HepG2 (cell line): Measurements from ENCODE around the gene BPIFA2. TPM values are rescaled to one million over a fixed set of nuclear protein-coding genes. Genes with fewer than 3 reads are reported as not detected.

ENCODE experiments used
- AGO1 ChIP-seq: fragments of 200-400 bp; formaldehyde crosslinking; IDR thresholded peaks from 2 replicates; pipeline ENCODE4 v1.6.1; 2017; ENCODE audit warnings: mild to moderate bottlenecking, low read depth, low read length, moderate library complexity; ENCODE audit not compliant: poor library complexity, severe bottlenecking
- CBFB ChIP-seq: sonication (generic); formaldehyde crosslinking; IDR thresholded peaks from 2 replicates; pipeline ENCODE4 v1.4.0; 2020; ENCODE audit warnings: missing genetic modification reagents
- CBX2 ChIP-seq, 2 experiments: fragments of 200-600 bp in 1 of 2; sonication (generic); formaldehyde crosslinking in 1 of 2; IDR thresholded peaks; 2 replicates each; pipeline versions ENCODE4 v1.7.0 to v1.8.1; 2018 to 2022; ENCODE audit warnings: low read depth in 2 of 2, low read length in 1 of 2, mild to moderate bottlenecking in 1 of 2, missing genetic modification reagents in 1 of 2
- ERF ChIP-seq: IDR thresholded peaks from 2 replicates; pipeline ENCODE4 v1.6.1; 2018; ENCODE audit warnings: missing biosample characterization, missing genetic modification reagents
- GABPB1 ChIP-seq: IDR thresholded peaks from 2 replicates; pipeline ENCODE4 v1.6.1; 2016; ENCODE audit warnings: mild to moderate bottlenecking, missing genetic modification reagents, moderate library complexity, missing compliant biosample characterization
- GPN1 ChIP-seq: sonication (generic); formaldehyde crosslinking; IDR thresholded peaks from 2 replicates; pipeline ENCODE4 v1.5.1; 2020; ENCODE audit warnings: missing genetic modification reagents, borderline replicate concordance
- HNF4A ChIP-seq: sonication (generic); formaldehyde crosslinking; IDR thresholded peaks from 2 replicates; pipeline ENCODE4 v1.4.0; 2020; ENCODE audit warnings: missing genetic modification reagents
- MEIS2 ChIP-seq: sonication (generic); formaldehyde crosslinking; IDR thresholded peaks from 2 replicates; pipeline ENCODE4 v1.9.0; 2021; ENCODE audit warnings: mild to moderate bottlenecking, missing genetic modification reagents
- MLLT10 ChIP-seq: sonication (generic); formaldehyde crosslinking; IDR thresholded peaks from 2 replicates; pipeline ENCODE4 v1.4.0; 2020; ENCODE audit warnings: missing genetic modification reagents
- MXD4 ChIP-seq: IDR thresholded peaks from 2 replicates; pipeline ENCODE4 v1.6.1; 2016; ENCODE audit warnings: mild to moderate bottlenecking, missing biosample characterization, missing genetic modification reagents
- NR2C2 ChIP-seq: sonication (generic); formaldehyde crosslinking; IDR thresholded peaks from 2 replicates; pipeline ENCODE4 v1.4.0; 2020; ENCODE audit warnings: missing genetic modification reagents, mild to moderate bottlenecking, moderate library complexity, borderline replicate concordance
- PAX8 ChIP-seq: sonication (generic); formaldehyde crosslinking; IDR thresholded peaks from 2 replicates; pipeline ENCODE4 v1.8.0; 2022; ENCODE audit warnings: mild to moderate bottlenecking, missing genetic modification reagents, borderline replicate concordance
- PTBP1 ChIP-seq: fragments of 200-400 bp; formaldehyde crosslinking; IDR thresholded peaks from 2 replicates; pipeline ENCODE4 v1.6.1; 2018; ENCODE audit warnings: low read length, low read depth; ENCODE audit not compliant: poor library complexity, severe bottlenecking
- RARA ChIP-seq: IDR thresholded peaks from 2 replicates; pipeline ENCODE4 v1.6.1; 2016; ENCODE audit warnings: missing genetic modification reagents, missing compliant biosample characterization
- RNF2 ChIP-seq: fragments of 450-650 bp; conservative IDR thresholded peaks from 2 replicates; pipeline ENCODE4 v1.6.1; 2016; ENCODE audit warnings: low read depth
- SMAD3 ChIP-seq: sonication (generic); formaldehyde crosslinking; IDR thresholded peaks from 2 replicates; pipeline ENCODE4 v1.4.0; 2020; ENCODE audit warnings: missing genetic modification reagents
- SRY ChIP-seq: sonication (generic); formaldehyde crosslinking; IDR thresholded peaks from 2 replicates; pipeline ENCODE4 v1.8.0; 2022; ENCODE audit warnings: mild to moderate bottlenecking, missing genetic modification reagents
- TFE3 ChIP-seq: IDR thresholded peaks from 2 replicates; pipeline ENCODE4 v1.6.1; 2016
- ZBTB25 ChIP-seq: IDR thresholded peaks from 2 replicates; pipeline ENCODE4 v1.6.1; 2018; ENCODE audit warnings: missing genetic modification reagents
- ZBTB8A ChIP-seq: sonication (generic); formaldehyde crosslinking; IDR thresholded peaks from 2 replicates; pipeline ENCODE4 v1.4.0; 2020; ENCODE audit warnings: mild to moderate bottlenecking, low read depth, missing genetic modification reagents, borderline replicate concordance
- ZNF121 ChIP-seq: sonication (generic); formaldehyde crosslinking; IDR thresholded peaks from 2 replicates; pipeline ENCODE4 v1.5.0; 2020; ENCODE audit warnings: mild to moderate bottlenecking, missing genetic modification reagents
- ZNF232 ChIP-seq: sonication (generic); formaldehyde crosslinking; IDR thresholded peaks from 2 replicates; pipeline ENCODE4 v1.4.0; 2020; ENCODE audit warnings: missing genetic modification reagents, borderline replicate concordance
- ZNF260 ChIP-seq: sonication (generic); formaldehyde crosslinking; IDR thresholded peaks from 2 replicates; pipeline ENCODE4 v1.4.0; 2020; ENCODE audit warnings: missing genetic modification reagents, low read depth, mild to moderate bottlenecking, borderline replicate concordance
- ZNF362 ChIP-seq: sonication (generic); formaldehyde crosslinking; IDR thresholded peaks from 2 replicates; pipeline ENCODE4 v1.4.0; 2020; ENCODE audit warnings: missing genetic modification reagents, mild to moderate bottlenecking, borderline replicate concordance
- ZNF510 ChIP-seq: sonication (generic); formaldehyde crosslinking; IDR thresholded peaks from 2 replicates; pipeline ENCODE4 v1.4.0; 2020; ENCODE audit warnings: low read depth, mild to moderate bottlenecking, missing genetic modification reagents
- ZNF788 ChIP-seq: sonication (generic); formaldehyde crosslinking; IDR thresholded peaks from 2 replicates; pipeline ENCODE4 v1.5.0; 2020; ENCODE audit warnings: mild to moderate bottlenecking, missing genetic modification reagents, borderline replicate concordance
- ZNF850 ChIP-seq: sonication (generic); formaldehyde crosslinking; conservative IDR thresholded peaks from 2 replicates; pipeline ENCODE4 v1.9.0; 2021; ENCODE audit warnings: mild to moderate bottlenecking, missing genetic modification reagents
- polyA plus RNA-seq, 8 experiments: library from polyadenylated mRNA; depleted of rRNA in 3 of 8; stranded (reverse) in 7 of 8; unstranded in 1 of 8; fragments of >200 nt; fragmentation: Illumina TruSeq in 4 of 8; extraction: Trizol in 4 of 8; gene quantifications; 2 replicates each; pipeline versions ENCODE4 v1.2.1 to v1.2.3, GENCODE V29; 2011 to 2016; ENCODE audit warnings: low read depth in 4 of 8, missing spikeins in 1 of 8, mixed read lengths in 1 of 8; ENCODE audit not compliant: insufficient read depth in 1 of 8
- total RNA-seq, 5 experiments: library from RNA; depleted of rRNA; stranded (reverse); fragments of >200 nt; fragmentation: Illumina TruSeq; extraction: Trizol; gene quantifications; 2 replicates each; pipeline ENCODE4 v1.2.3, GENCODE V29; 2016; ENCODE audit warnings: low read depth in 1 of 5

BPIFA2 gene
- total and polyA plus RNA-seq, 2 of the 13 experiments (the other 11 are each of a cell fraction or from before 2014, with no cell fraction given), result not detected

GRCh38 chr20:33209789-33210188 is 41.8 kb downstream of the BPIFA2 start (continued):
- TF ChIP-seq ZNF260 (CRISPR knock-in tag) (no peak), SMAD3 (CRISPR knock-in tag) (peak; percentile 100), TFE3 (CRISPR knock-in tag) (peak; percentile 96), MXD4 (peak; percentile 94), ZNF362 (CRISPR knock-in tag) (0 out of 2 replicates have a peak, but pooled peaks have one; percentile 39), MLLT10 (CRISPR knock-in tag) (no peak), AGO1 (no peak), NR2C2 (CRISPR knock-in tag) (no peak), CBFB (peak; percentile 70; the same call in 1 of the 2 replicates), ZNF121 (CRISPR knock-in tag) (no peak), ZNF232 (CRISPR knock-in tag) (peak; percentile 99), RARA (peak; percentile 85), HNF4A (CRISPR knock-in tag) (no peak), PAX8 (peak; percentile 45; the same call in 1 of the 2 replicates), SRY (CRISPR knock-in tag) (peak; percentile 100), CBX2 (IDR thresholded peaks at IDR 0.05; ENCODE audit: low read depth, low read length) (no peak), CBX2 (CRISPR knock-in tag; IDR thresholded peaks at IDR 0.05; ENCODE audit: low read depth) (no peak), GPN1 (CRISPR knock-in tag) (peak; percentile 90; the same call in 1 of the 2 replicates), GABPB1 (peak; percentile 68; the same call in 1 of the 2 replicates), RNF2 (no peak), ZBTB8A (CRISPR knock-in tag) (no peak), ZNF788 (CRISPR knock-in tag) (peak; percentile 89), ZNF850 (CRISPR knock-in tag) (no peak), ZNF510 (peak; percentile 92; the same call in 1 of the 2 replicates), ZBTB25 (CRISPR knock-in tag) (peak; percentile 99), ERF (CRISPR knock-in tag) (peak; percentile 100), MEIS2 (CRISPR knock-in tag) (peak; percentile 98), PTBP1 (no peak)
